Measurements from ENCODE around the gene COLGALT1. TPM values are rescaled to one million over a fixed set of nuclear protein-coding genes. Genes with fewer than 3 reads are reported as not detected.
"Not testable (repeated sequence)": the region's sequence is repeated elsewhere in the genome, so short reads cannot be mapped to it uniquely, and the experiment has no call there.

The COLGALT1 gene
- total RNA-seq, 2 experiments from 2014 or later = 36.1 to 38.9 TPM

- Mint-ChIP-seq H3K27me3 (no peaks in the 10 kb centered on the region), H3K9me3 (no peaks in the 10 kb centered on the region), H3K4me1 (peaks cover 19% of the 10 kb centered on the region), H3K4me3 (no peak overlapping the region), H3K27ac (no peak overlapping the region), H3K36me3 (ENCODE audit: low read depth) (peaks cover 3% of the 10 kb centered on the region)
- CTCF ChIA-PET = interaction anchor here (1.6 to 1.7 kb wide), 2 partner anchors 20 to 57 kb away, joined by 8 to 10 read pairs; no protein-coding TSS in a partner anchor
- POLR2A ChIA-PET = interaction anchor here (1.5 kb wide), 1 partner anchor 42 kb away, joined by 5 read pairs; the partner anchor contains the start of gene PGLS
- DNase-seq = no peak
Measured at GRCh38 chr19:17553256-17553655, 2.2 kb upstream of the COLGALT1 start.

GRCh38 chr19:17554968-17555479 lies 425 bp upstream of the COLGALT1 start:
- H3K9me3 Mint-ChIP-seq = no peaks in the 10 kb centered on the region
- H3K4me1 Mint-ChIP-seq = peaks cover 21% of the 10 kb centered on the region
- DNase-seq = no peak
- ChIA-PET POLR2A (no interaction called here), CTCF (interaction anchor here (0.7 to 1.3 kb wide), 2 partner anchors 34 to 59 kb away, joined by 3 to 4 read pairs; no protein-coding TSS in a partner anchor)
- peak overlapping the region; percentile 86 for H3K4me3 Mint-ChIP-seq
- H3K27me3 Mint-ChIP-seq = no peaks in the 10 kb centered on the region
- H3K27ac Mint-ChIP-seq = peak overlapping the region; percentile 10
- peaks cover 10% of the 10 kb centered on the region for H3K36me3 Mint-ChIP-seq (ENCODE audit: low read depth)

- POLR2A ChIA-PET = interaction anchor here (0.6 to 2.7 kb wide), 7 partner anchors 10 to 353 kb away, joined by 3 to 11 read pairs (median 3); partner anchors contain the start of genes FCHO1 and PGLS
- Mint-ChIP-seq H3K9me3 (no peaks in the 10 kb centered on the region), H3K4me1 (peaks cover 25% of the 10 kb centered on the region), H3K27me3 (no peaks in the 10 kb centered on the region), H3K4me3 (peak overlapping the region; percentile 86), H3K27ac (peak overlapping the region; percentile 72), H3K36me3 (ENCODE audit: low read depth) (peaks cover 16% of the 10 kb centered on the region)
- CTCF ChIA-PET = interaction anchor here (0.7 to 1.4 kb wide), 6 partner anchors 10 to 303 kb away, joined by 3 to 8 read pairs (median 4); partner anchors contain the start of gene RPL18A
- DNase-seq = peak; percentile 36
Measured at GRCh38 chr19:17555929-17556813, 722 bp downstream of the COLGALT1 start.

- Mint-ChIP-seq H3K4me3 (peak overlapping the region; percentile 86), H3K36me3 (ENCODE audit: low read depth) (peaks cover 23% of the 10 kb centered on the region), H3K9me3 (no peaks in the 10 kb centered on the region), H3K4me1 (peaks cover 25% of the 10 kb centered on the region), H3K27ac (no peak overlapping the region), H3K27me3 (no peaks in the 10 kb centered on the region)
- DNase-seq = no peak
- ChIA-PET CTCF (interaction anchor here (0.6 to 1.9 kb wide), 7 partner anchors 10 to 382 kb away, joined by 3 to 8 read pairs (median 3); partner anchors contain the start of gene RPL18A), POLR2A (interaction anchor here (0.6 to 2.7 kb wide), 5 partner anchors 46 to 352 kb away, joined by 3 to 11 read pairs (median 5); partner anchors contain the start of genes FCHO1 and PGLS)
Measured at GRCh38 chr19:17556995-17557394, 1.5 kb downstream of the COLGALT1 start.

GRCh38 chr19:17557466-17557865 lies 2.0 kb downstream of the COLGALT1 start:
- no peaks in the 10 kb centered on the region for H3K9me3 Mint-ChIP-seq
- peak overlapping the region; percentile 37 for H3K4me3 Mint-ChIP-seq
- no peaks in the 10 kb centered on the region for H3K27me3 Mint-ChIP-seq
- H3K4me1 Mint-ChIP-seq = peaks cover 25% of the 10 kb centered on the region
- ChIA-PET CTCF (interaction anchor here (0.6 to 1.9 kb wide), 7 partner anchors 14 to 382 kb away, joined by 3 to 8 read pairs (median 4); partner anchors contain the start of gene RPL18A), POLR2A (interaction anchor here (2.7 kb wide), 1 partner anchor 46 kb away, joined by 11 read pairs; the partner anchor contains the start of gene PGLS)
- peaks cover 24% of the 10 kb centered on the region for H3K36me3 Mint-ChIP-seq (ENCODE audit: low read depth)
- no peak for DNase-seq
- no peak overlapping the region for H3K27ac Mint-ChIP-seq

- Mint-ChIP-seq H3K4me1 (peaks cover 21% of the 10 kb centered on the region), H3K36me3 (ENCODE audit: low read depth) (peaks cover 33% of the 10 kb centered on the region), H3K27me3 (no peaks in the 10 kb centered on the region), H3K9me3 (no peaks in the 10 kb centered on the region), H3K4me3 (no peak overlapping the region), H3K27ac (no peak overlapping the region)
- ChIA-PET CTCF (no interaction called here), POLR2A (interaction anchor here (0.5 kb wide), 1 partner anchor 14 kb away, joined by 3 read pairs; no protein-coding TSS in a partner anchor)
- no peak for DNase-seq
Measured at GRCh38 chr19:17560205-17560595, 4.8 kb downstream of the COLGALT1 start.

GRCh38 chr19:17562097-17562496 lies 6.6 kb downstream of the COLGALT1 start:
- Mint-ChIP-seq H3K27me3 (no peaks in the 10 kb centered on the region), H3K4me1 (peaks cover 10% of the 10 kb centered on the region), H3K27ac (no peak overlapping the region), H3K4me3 (no peak overlapping the region), H3K36me3 (ENCODE audit: low read depth) (peaks cover 33% of the 10 kb centered on the region), H3K9me3 (no peaks in the 10 kb centered on the region)
- POLR2A ChIA-PET = no interaction called here
- CTCF ChIA-PET = interaction anchor here (1.1 kb wide), 1 partner anchor 142 kb away, joined by 3 read pairs; the partner anchor contains the start of gene MVB12A
- DNase-seq = no peak

GRCh38 chr19:17562561-17562960 lies 7.1 kb downstream of the COLGALT1 start:
- Mint-ChIP-seq H3K27me3 (no peaks in the 10 kb centered on the region), H3K9me3 (no peaks in the 10 kb centered on the region), H3K4me3 (no peak overlapping the region), H3K36me3 (ENCODE audit: low read depth) (peaks cover 38% of the 10 kb centered on the region), H3K4me1 (peaks cover 7% of the 10 kb centered on the region), H3K27ac (no peak overlapping the region)
- CTCF ChIA-PET = interaction anchor here (0.6 to 1.4 kb wide), 4 partner anchors 11 to 802 kb away, joined by 3 to 4 read pairs (median 3); partner anchors contain the start of gene MVB12A
- DNase-seq = no peak
- POLR2A ChIA-PET = no interaction called here

GRCh38 chr19:17564781-17565180 lies 9.3 kb downstream of the COLGALT1 start:
- POLR2A ChIA-PET = no interaction called here
- peak overlapping the region; percentile 32 for H3K27ac Mint-ChIP-seq
- peaks cover 5% of the 10 kb centered on the region for H3K4me1 Mint-ChIP-seq
- H3K4me3 Mint-ChIP-seq = no peak overlapping the region
- peaks cover 48% of the 10 kb centered on the region for H3K36me3 Mint-ChIP-seq (ENCODE audit: low read depth)
- DNase-seq = no peak
- no peaks in the 10 kb centered on the region for H3K9me3 Mint-ChIP-seq
- CTCF ChIA-PET = no interaction called here
- H3K27me3 Mint-ChIP-seq = no peaks in the 10 kb centered on the region

GRCh38 chr19:17565611-17566010 lies 10.2 kb downstream of the COLGALT1 start:
- peaks cover 42% of the 10 kb centered on the region for H3K36me3 Mint-ChIP-seq (ENCODE audit: low read depth)
- no peaks in the 10 kb centered on the region for H3K4me1 Mint-ChIP-seq
- no peaks in the 10 kb centered on the region for H3K9me3 Mint-ChIP-seq
- no peak overlapping the region for H3K4me3 Mint-ChIP-seq
- CTCF ChIA-PET = no interaction called here
- no peak overlapping the region for H3K27ac Mint-ChIP-seq
- POLR2A ChIA-PET = interaction anchor here (1.0 kb wide), 1 partner anchor 9 kb away, joined by 3 read pairs; no protein-coding TSS in a partner anchor
- no peaks in the 10 kb centered on the region for H3K27me3 Mint-ChIP-seq
- DNase-seq = no peak

- H3K27me3 Mint-ChIP-seq = no peaks in the 10 kb centered on the region
- no peaks in the 10 kb centered on the region for H3K9me3 Mint-ChIP-seq
- POLR2A ChIA-PET = no interaction called here
- no peak overlapping the region for H3K4me3 Mint-ChIP-seq
- no peak for DNase-seq
- CTCF ChIA-PET = no interaction called here
- no peak overlapping the region for H3K27ac Mint-ChIP-seq
- H3K36me3 Mint-ChIP-seq (ENCODE audit: low read depth) = peaks cover 39% of the 10 kb centered on the region
- H3K4me1 Mint-ChIP-seq = no peaks in the 10 kb centered on the region
Measured at GRCh38 chr19:17567940-17568339, 12.5 kb downstream of the COLGALT1 start.

- DNase-seq, CTCF ChIA-PET, H3K27ac Mint-ChIP-seq, H3K4me3 Mint-ChIP-seq, H3K9me3 Mint-ChIP-seq, H3K4me1 Mint-ChIP-seq, H3K27me3 Mint-ChIP-seq: not testable (repeated sequence)
- peaks cover 35% of the 10 kb centered on the region for H3K36me3 Mint-ChIP-seq (ENCODE audit: low read depth)
- POLR2A ChIA-PET = interaction anchor here (1.5 kb wide), 1 partner anchor 9 kb away, joined by 4 read pairs; no protein-coding TSS in a partner anchor
Measured at GRCh38 chr19:17570291-17570690, 14.8 kb downstream of the COLGALT1 start.

- POLR2A ChIA-PET = interaction anchor here (1.5 kb wide), 1 partner anchor 9 kb away, joined by 4 read pairs; no protein-coding TSS in a partner anchor
Measured at GRCh38 chr19:17570791-17571190, 15.3 kb downstream of the COLGALT1 start.

More at GRCh38 chr19:17570791-17571190, 15.3 kb downstream of the COLGALT1 start:
- Mint-ChIP-seq H3K27me3 (no peaks in the 10 kb centered on the region), H3K4me1 (no peaks in the 10 kb centered on the region), H3K4me3 (no peak overlapping the region), H3K27ac (no peak overlapping the region), H3K36me3 (ENCODE audit: low read depth) (peaks cover 35% of the 10 kb centered on the region), H3K9me3 (no peaks in the 10 kb centered on the region)
- DNase-seq = no peak
- CTCF ChIA-PET = no interaction called here

All from activated CD4-positive, alpha-beta memory T cell treated with anti-CD3 and anti-CD28 coated beads, Interleukin-2, amount 10 ng/mL, durations not matched to agents 7 days and 5 days (primary cell).